Bronchial epithelial cell (primary cell): ENCODE data around the gene GLB1L. TPM values are rescaled to one million over a fixed set of nuclear protein-coding genes. Genes with fewer than 3 reads are reported as not detected.

Source experiments
- DNase-seq: peaks from one replicate; pipeline ENCODE4 v3.0.0-alpha.2; 2010; ENCODE audit warnings: low read depth
- FAIRE-seq: peaks from 2 replicates; lab custom pipeline; 2011; peaks lifted over from hg19 to GRCh38; lab: Jason Lieb, UNC
- H3K27me3 ChIP-seq: 2 replicates; pipeline ENCODE4 v1.5.1; 2011; ENCODE audit warnings: low read length; ENCODE audit not compliant: control insufficient read depth, insufficient read depth
- H3K36me3 ChIP-seq: 2 replicates; pipeline ENCODE4 v1.5.1; 2011; ENCODE audit warnings: low read length; ENCODE audit not compliant: control insufficient read depth, insufficient read depth
- H3K4me3 ChIP-seq: 2 replicates; pipeline ENCODE4 v1.5.1; 2011; ENCODE audit warnings: mild to moderate bottlenecking, low read depth, low read length, control low read depth
- total RNA-seq: library from RNA; depleted of rRNA; stranded (reverse); fragments of >200 nt; gene quantifications from 2 replicates; pipeline ENCODE4 v1.2.1, GENCODE V29; 2014
- TF ChIP-seq, protein P1 (sequence below): IDR thresholded peaks from 2 replicates; pipeline ENCODE4 v1.5.1; 2011; ENCODE audit warnings: mild to moderate bottlenecking, moderate library complexity, low read length, control low read depth, inconsistent platforms; ENCODE audit not compliant: insufficient read depth, severe bottlenecking

GLB1L gene
- total RNA-seq, 1 donor from 2014 or later: 3.7 TPM

DNA sequence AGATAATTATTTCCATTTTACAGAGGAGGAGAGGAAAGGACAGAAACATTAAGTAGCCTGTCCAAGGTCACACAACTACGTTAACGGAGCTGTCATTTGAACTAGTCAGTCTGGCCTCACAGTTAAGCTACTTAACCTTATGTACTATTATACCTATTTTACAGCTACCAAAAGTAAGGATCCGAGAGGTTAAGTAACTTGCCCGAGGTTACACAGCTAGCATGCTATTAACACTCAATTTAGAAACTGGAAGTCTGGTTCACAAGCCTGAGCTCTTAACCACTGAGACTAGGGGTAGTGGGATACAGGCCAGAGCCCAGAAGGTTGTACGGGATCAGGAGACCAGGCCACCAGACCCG, 476 bp downstream of the GLB1L start:
- H3K36me3 ChIP-seq: peaks cover 6% of the 10 kb centered on the region
- no peak for FAIRE-seq
- H3K4me3 ChIP-seq: peak overlapping the region; percentile 57
- no peak for DNase-seq
- H3K27me3 ChIP-seq: no peaks in the 10 kb centered on the region
- TF ChIP-seq, protein P1, sequence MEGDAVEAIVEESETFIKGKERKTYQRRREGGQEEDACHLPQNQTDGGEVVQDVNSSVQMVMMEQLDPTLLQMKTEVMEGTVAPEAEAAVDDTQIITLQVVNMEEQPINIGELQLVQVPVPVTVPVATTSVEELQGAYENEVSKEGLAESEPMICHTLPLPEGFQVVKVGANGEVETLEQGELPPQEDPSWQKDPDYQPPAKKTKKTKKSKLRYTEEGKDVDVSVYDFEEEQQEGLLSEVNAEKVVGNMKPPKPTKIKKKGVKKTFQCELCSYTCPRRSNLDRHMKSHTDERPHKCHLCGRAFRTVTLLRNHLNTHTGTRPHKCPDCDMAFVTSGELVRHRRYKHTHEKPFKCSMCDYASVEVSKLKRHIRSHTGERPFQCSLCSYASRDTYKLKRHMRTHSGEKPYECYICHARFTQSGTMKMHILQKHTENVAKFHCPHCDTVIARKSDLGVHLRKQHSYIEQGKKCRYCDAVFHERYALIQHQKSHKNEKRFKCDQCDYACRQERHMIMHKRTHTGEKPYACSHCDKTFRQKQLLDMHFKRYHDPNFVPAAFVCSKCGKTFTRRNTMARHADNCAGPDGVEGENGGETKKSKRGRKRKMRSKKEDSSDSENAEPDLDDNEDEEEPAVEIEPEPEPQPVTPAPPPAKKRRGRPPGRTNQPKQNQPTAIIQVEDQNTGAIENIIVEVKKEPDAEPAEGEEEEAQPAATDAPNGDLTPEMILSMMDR: no peak

DNA sequence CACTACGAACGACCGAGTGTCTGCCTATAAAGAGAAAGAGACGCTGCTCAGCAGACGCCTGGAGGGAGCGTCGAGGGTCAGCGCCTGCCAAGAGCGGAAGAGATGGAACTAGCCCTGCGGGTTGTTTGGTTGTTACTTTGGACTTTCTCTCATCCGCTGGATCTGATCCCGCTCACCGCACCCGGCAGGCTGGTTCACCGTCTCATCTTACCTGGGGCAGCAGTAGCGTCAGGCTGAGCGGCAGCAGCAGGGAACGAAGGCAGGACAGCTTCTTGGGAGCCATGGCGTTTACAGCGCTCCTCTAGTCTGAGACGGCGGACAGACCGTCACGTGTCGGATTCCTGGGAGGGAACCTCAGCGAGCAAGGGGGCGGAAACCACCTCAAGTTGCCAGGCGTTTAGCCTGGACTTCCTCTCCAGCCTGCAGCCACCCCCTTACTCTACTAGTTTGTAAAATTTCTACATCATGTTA, 1.9 kb downstream of the GLB1L start:
- Histone ChIP-seq H3K27me3 (no peaks in the 10 kb centered on the region), H3K36me3 (peaks cover 4% of the 10 kb centered on the region), H3K4me3 (no peak overlapping the region)
- TF ChIP-seq, protein P1: no peak
- no peak for DNase-seq
- no peak for FAIRE-seq

DNA sequence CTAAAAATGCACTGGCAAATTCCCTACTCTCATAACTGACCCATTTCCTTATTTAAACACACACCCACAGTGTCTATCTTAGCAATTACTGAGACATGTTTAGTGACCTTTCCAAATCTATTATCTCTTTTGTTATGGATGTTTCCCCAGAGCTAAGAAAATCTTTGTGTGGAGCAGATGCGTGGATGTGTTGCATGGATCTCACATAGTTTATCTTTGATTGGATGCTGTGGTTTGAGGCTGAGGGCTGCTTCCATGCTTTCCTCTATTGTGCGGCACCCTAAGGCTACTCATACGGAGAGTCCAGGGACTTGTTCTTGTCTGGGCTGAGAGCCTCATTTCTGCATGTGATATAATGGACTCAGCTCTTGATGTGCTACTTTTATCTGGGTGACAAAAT, 10.9 kb downstream of the GLB1L start:
- TF ChIP-seq, protein P1: no peak
- H3K4me3 ChIP-seq: no peak overlapping the region
- peaks cover 36% of the 10 kb centered on the region for H3K36me3 ChIP-seq
- FAIRE-seq: no peak
- no peaks in the 10 kb centered on the region for H3K27me3 ChIP-seq
- DNase-seq: no peak

DNA sequence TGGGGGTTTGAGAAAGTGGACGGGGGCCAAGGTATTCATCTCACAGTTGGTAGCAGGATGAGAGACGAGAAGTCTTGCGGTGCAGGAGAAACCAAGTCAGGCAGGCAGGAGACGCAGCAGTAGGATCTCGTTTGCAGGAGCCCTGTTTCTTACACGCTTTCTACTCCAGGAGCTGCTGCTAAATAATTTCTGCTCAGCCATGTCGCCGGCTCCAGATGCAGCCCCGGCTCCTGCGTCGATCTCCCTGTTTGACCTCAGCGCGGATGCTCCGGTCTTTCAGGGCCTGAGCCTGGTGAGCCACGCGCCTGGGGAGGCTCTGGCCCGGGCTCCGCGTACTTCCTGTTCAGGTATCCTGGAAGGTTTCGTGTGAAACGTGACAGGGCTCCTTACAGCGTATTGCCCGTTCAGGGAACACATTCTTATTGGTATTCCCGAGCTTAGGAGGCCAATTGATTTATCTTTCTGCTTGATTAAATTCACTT, 15.1 kb downstream of the GLB1L start:
- Histone ChIP-seq H3K36me3 (peaks cover 27% of the 10 kb centered on the region), H3K4me3 (peak overlapping the region; percentile 80), H3K27me3 (no peaks in the 10 kb centered on the region)
- DNase-seq (peak; percentile 55), FAIRE-seq (no peak)
- TF ChIP-seq, protein P1: no peak

DNA sequence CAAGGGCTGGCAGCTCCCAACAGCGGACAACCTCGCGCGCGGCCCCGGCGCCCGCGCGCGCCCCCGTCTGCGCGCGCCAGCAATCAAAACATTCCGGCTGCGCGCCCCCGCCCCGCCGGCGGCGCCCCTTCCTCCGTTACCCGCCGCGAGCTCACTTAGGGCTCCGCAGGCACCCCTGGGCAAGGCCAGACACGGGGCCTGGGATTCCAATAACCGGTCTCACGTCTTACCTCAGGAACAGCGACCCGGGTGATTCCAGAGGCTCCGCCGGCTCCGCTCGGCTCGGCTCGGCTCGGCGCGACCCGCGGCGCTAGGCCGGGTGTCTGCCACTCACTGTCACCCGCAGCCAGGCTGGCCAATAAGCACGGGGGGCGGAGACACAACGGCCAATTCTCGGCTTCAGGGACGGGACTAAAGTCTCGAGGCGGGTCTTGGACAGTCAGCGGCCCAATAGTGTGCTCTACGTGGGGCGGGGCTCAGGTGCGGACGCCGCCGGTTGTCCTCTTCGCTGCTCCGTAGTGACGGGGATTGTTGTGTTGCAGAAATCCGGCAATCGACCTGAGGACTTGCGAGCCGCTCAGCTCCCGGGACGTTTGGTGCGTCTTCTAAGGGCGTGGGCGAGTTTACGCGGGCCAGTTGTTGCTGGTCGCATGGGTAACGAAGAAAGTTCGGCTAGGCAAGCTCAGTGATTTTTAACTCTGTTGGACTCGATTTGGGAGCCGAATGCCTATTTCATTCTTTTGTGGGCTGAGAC, 15.8 kb downstream of the GLB1L start, which contains the start of the genes ANKZF1 and ATG9A:
Gene ANKZF1, plus strand, starts transcription at position 502 of the 754 bp plus-strand sequence. CDS start 452 bp downstream, outside the sequence.
Gene ATG9A, minus strand, starts transcription at position 332 of the 754 bp plus-strand sequence. CDS start 1,612 bp downstream, outside the sequence.
- TF ChIP-seq, protein P1: no peak
- FAIRE-seq (peak; percentile 7), DNase-seq (peak; percentile 97)
- H3K27me3 ChIP-seq: no peaks in the 10 kb centered on the region
- H3K36me3 ChIP-seq: peaks cover 29% of the 10 kb centered on the region
- H3K4me3 ChIP-seq: peak within 1 kb of the TSS; percentile 80
